Right ventricle myocardium superior (tissue), 1 donor: ENCODE measurements around the gene COA1. TPM values are rescaled to one million over a fixed set of nuclear protein-coding genes. Genes with fewer than 3 reads are reported as not detected.
"Not testable (repeated sequence)": the region's sequence is repeated elsewhere in the genome, so short reads cannot be mapped to it uniquely, and the experiment has no call there.

Experiments
- ATAC-seq: fragments of 200-7000 bp; cut with Tn5 transposase; one replicate; pipeline ENCODE4 v1.9.1; 2020; ENCODE audit warnings: mild to moderate bottlenecking; ENCODE audit not compliant: poor library complexity
- DNase-seq: peaks from one replicate; pipeline ENCODE4 v3.0.0-alpha.2; 2020
- intact Hi-C: fragments of 100-400 bp; cut with DNase I; formaldehyde crosslinking; loops from one replicate; pipeline ENCODE4 v1.11.2; 2022
- long read RNA-seq: library from polyadenylated mRNA; unstranded; transcript quantifications from one replicate; pipeline ENCODE4 v2.0.0, GENCODE V29; 2021
- total RNA-seq: library from RNA; stranded (reverse); fragmentation: NEBNext Ultra II Directional; extraction: Animal tissue kit (Norgen Biotek cat#: 25700); gene quantifications from one replicate; pipeline ENCODE4 v1.2.1, GENCODE V29; 2021
- donor health status: DM: no; HTN: yes; CAD: no; lungs with severe emphysema.

The COA1 gene
- total RNA-seq, result 66.4 TPM
- long read RNA-seq, transcript COA1-201 (6 exons, 927 nt), result major isoform, 20 of 39 reads
- long read RNA-seq, partial matches to known transcripts, result 9 of 39 reads
- long read RNA-seq, other reads (novel, unspliced or antisense), result 9 of 39 reads

GRCh38 chr7:43729214-43729923, at the start of gene COA1:
Gene COA1, minus strand, starts transcription at chr7:43729523. Its CDS starts 80,909 bp downstream, at chr7:43648614.
- intact Hi-C loops, result no loop called here
- DNase-seq (peak; percentile 93), ATAC-seq (peak; percentile 99)

- DNase-seq, ATAC-seq, intact Hi-C loops: not testable (repeated sequence)
These were observed 49.1 kb upstream of the COA1 start for GRCh38 chr7:43778293-43779044.

- intact Hi-C loops, ATAC-seq, DNase-seq: not testable (repeated sequence)
These were observed 45.9 kb upstream of the COA1 start for GRCh38 chr7:43775255-43775654.

- ATAC-seq, intact Hi-C loops, DNase-seq: not testable (repeated sequence)
These were observed 43.9 kb upstream of the COA1 start for GRCh38 chr7:43773268-43773667.

GRCh38 chr7:43771573-43771972, 42.2 kb upstream of the COA1 start:
- ATAC-seq, result no peak
- intact Hi-C loops, result no loop called here
- no peak for DNase-seq

GRCh38 chr7:43771128-43771527, 41.8 kb upstream of the COA1 start:
- ATAC-seq (no peak), DNase-seq (no peak)
- intact Hi-C loops, result no loop called here

GRCh38 chr7:43769791-43770465, 40.6 kb upstream of the COA1 start:
- no peak for DNase-seq
- no peak for ATAC-seq
- intact Hi-C loops, result no loop called here

GRCh38 chr7:43769281-43769680, 40.0 kb upstream of the COA1 start:
- ATAC-seq, result peak; percentile 22
- DNase-seq, result no peak
- intact Hi-C loops, result no loop called here

- no peak for DNase-seq
- ATAC-seq, result no peak
- intact Hi-C loops, result no loop called here
These were observed 39.6 kb upstream of the COA1 start for GRCh38 chr7:43768887-43769272.

- intact Hi-C loops, result no loop called here
- no peak for DNase-seq
- no peak for ATAC-seq
These were observed 39.0 kb upstream of the COA1 start for GRCh38 chr7:43768201-43768886.

GRCh38 chr7:43767311-43767710, 38.0 kb upstream of the COA1 start:
- ATAC-seq (no peak), DNase-seq (no peak)
- intact Hi-C loops, result no loop called here

GRCh38 chr7:43766564-43766963, 37.2 kb upstream of the COA1 start:
- ATAC-seq (no peak), DNase-seq (no peak)
- intact Hi-C loops, result no loop called here

GRCh38 chr7:43764807-43765491, 35.6 kb upstream of the COA1 start:
- no peak for DNase-seq
- intact Hi-C loops, result no loop called here
- no peak for ATAC-seq

GRCh38 chr7:43764039-43764761, 34.9 kb upstream of the COA1 start:
- no peak for DNase-seq
- peak; percentile 66 for ATAC-seq
- intact Hi-C loops, result no loop called here

GRCh38 chr7:43763183-43763582, 33.9 kb upstream of the COA1 start:
- ATAC-seq (no peak), DNase-seq (no peak)
- intact Hi-C loops, result no loop called here

- intact Hi-C loops, result no loop called here
- DNase-seq (no peak), ATAC-seq (no peak)
These were observed 32.8 kb upstream of the COA1 start for GRCh38 chr7:43761938-43762692.

GRCh38 chr7:43761382-43761781, 32.1 kb upstream of the COA1 start:
- DNase-seq (no peak), ATAC-seq (no peak)
- intact Hi-C loops, result no loop called here
